Mesenchymal stem cell (in vitro differentiated cells and primary cell): ENCODE results near the gene GLIS2. TPM values are rescaled to one million over a fixed set of nuclear protein-coding genes. Genes with fewer than 3 reads are reported as not detected.
A peak's percentile ranks its signal among the peaks of the same experiment; 100 is the strongest.

ENCODE experiments used
- DNase-seq: peaks from one replicate; pipeline ENCODE4 v3.0.0-alpha.2; 2013
- H2AFZ ChIP-seq: one replicate; pipeline ENCODE4 v1.6.1; 2013; ENCODE audit warnings: low read depth, mild to moderate bottlenecking, control low read depth, inconsistent platforms, low read length, moderate library complexity
- H2AK5ac ChIP-seq: 2 replicates; pipeline ENCODE4 v1.6.1; 2013; ENCODE audit warnings: low read length, moderate library complexity, mild to moderate bottlenecking, inconsistent platforms; ENCODE audit not compliant: severe bottlenecking
- H2BK120ac ChIP-seq: one replicate; pipeline ENCODE4 v1.6.1; 2013; ENCODE audit warnings: low read depth, mild to moderate bottlenecking, inconsistent platforms, low read length, moderate library complexity
- H2BK12ac ChIP-seq, 2 experiments: one replicate each; pipeline ENCODE4 v1.6.1; 2013; ENCODE audit warnings: inconsistent platforms in 2 of 2, low read length in 2 of 2, mild to moderate bottlenecking in 2 of 2, moderate library complexity in 2 of 2, control low read depth in 1 of 2
- H2BK15ac ChIP-seq: one replicate; pipeline ENCODE4 v1.6.1; 2013; ENCODE audit warnings: mild to moderate bottlenecking, low read depth, inconsistent platforms; ENCODE audit not compliant: poor library complexity, severe bottlenecking
- H2BK5ac ChIP-seq: 2 replicates; pipeline ENCODE4 v1.6.1; 2013; ENCODE audit warnings: low read depth, mild to moderate bottlenecking, low read length, control low read depth, inconsistent platforms; ENCODE audit not compliant: poor library complexity, severe bottlenecking
- H3K14ac ChIP-seq, 2 experiments: one replicate each; pipeline ENCODE4 v1.6.1; 2013; ENCODE audit warnings: inconsistent platforms in 2 of 2, low read length in 2 of 2, control low read depth in 1 of 2, mild to moderate bottlenecking in 1 of 2, moderate library complexity in 1 of 2
- H3K18ac ChIP-seq, 2 experiments: one replicate each; pipeline ENCODE4 v1.6.1; 2013; ENCODE audit warnings: inconsistent platforms in 2 of 2, low read length in 2 of 2, control low read depth in 1 of 2, low read depth in 1 of 2, mild to moderate bottlenecking in 1 of 2
- H3K23ac ChIP-seq, 2 experiments: one replicate each; pipeline ENCODE4 v1.6.1; 2013; ENCODE audit warnings: inconsistent platforms in 2 of 2, low read length in 2 of 2, mild to moderate bottlenecking in 2 of 2, moderate library complexity in 2 of 2, control low read depth in 1 of 2
- H3K27ac ChIP-seq: 2 replicates; pipeline ENCODE4 v1.5.1; 2013; ENCODE audit warnings: mild to moderate bottlenecking, moderate library complexity, low read length, control low read depth, inconsistent platforms; ENCODE audit not compliant: poor library complexity, severe bottlenecking
- H3K27me3 ChIP-seq, 2 experiments: 2 replicates each; pipeline versions ENCODE4 v1.6.1 to v1.7.0; 2013; ENCODE audit warnings: low read length in 2 of 2, mild to moderate bottlenecking in 2 of 2, moderate library complexity in 2 of 2, control low read depth in 1 of 2, inconsistent platforms in 1 of 2; ENCODE audit not compliant: control insufficient read depth in 1 of 2, insufficient read depth in 1 of 2
- H3K36me3 ChIP-seq, 2 experiments: 2 replicates each; pipeline versions ENCODE4 v1.6.1 to v1.7.0; 2013; ENCODE audit warnings: low read length in 2 of 2, control low read depth in 1 of 2, inconsistent platforms in 1 of 2, low read depth in 1 of 2, mild to moderate bottlenecking in 1 of 2; ENCODE audit not compliant: insufficient read depth in 2 of 2, control insufficient read depth in 1 of 2
- H3K4ac ChIP-seq, 2 experiments: one replicate each; pipeline ENCODE4 v1.6.1; 2013; ENCODE audit warnings: inconsistent platforms in 2 of 2, low read length in 2 of 2, mild to moderate bottlenecking in 2 of 2, moderate library complexity in 2 of 2, control low read depth in 1 of 2, low read depth in 1 of 2
- H3K4me1 ChIP-seq: 2 replicates; pipeline ENCODE4 v1.6.1; 2013; ENCODE audit warnings: low read depth, low read length, control low read depth; ENCODE audit not compliant: control insufficient read depth, insufficient read depth
- H3K4me2 ChIP-seq: 2 replicates; pipeline ENCODE4 v1.6.1; 2013; ENCODE audit warnings: low read length, mild to moderate bottlenecking, inconsistent platforms; ENCODE audit not compliant: poor library complexity, severe bottlenecking
- H3K4me3 ChIP-seq, 2 experiments: 2 replicates each; pipeline versions ENCODE4 v1.5.1 to v1.7.0; 2013; ENCODE audit warnings: low read length in 2 of 2, mild to moderate bottlenecking in 2 of 2, control low read depth in 1 of 2, low read depth in 1 of 2; ENCODE audit not compliant: insufficient read depth in 1 of 2
- H3K79me1 ChIP-seq: replicated peaks from 2 replicates; pipeline ENCODE4 v1.6.1; 2013; ENCODE audit warnings: mild to moderate bottlenecking, control low read depth, low read length, inconsistent platforms; ENCODE audit not compliant: poor library complexity, severe bottlenecking
- H3K9ac ChIP-seq: 2 replicates; pipeline ENCODE4 v1.7.0; 2013; ENCODE audit warnings: mild to moderate bottlenecking, low read length, moderate library complexity
- H3K9me3 ChIP-seq: 2 replicates; pipeline ENCODE4 v1.7.0; 2013; ENCODE audit warnings: mild to moderate bottlenecking, low read length; ENCODE audit not compliant: control insufficient read depth
- H4K8ac ChIP-seq: one replicate; pipeline ENCODE4 v1.6.1; 2013; ENCODE audit warnings: inconsistent platforms, mild to moderate bottlenecking, low read length, moderate library complexity
- H4K91ac ChIP-seq: one replicate; pipeline ENCODE4 v1.6.1; 2013; ENCODE audit warnings: mild to moderate bottlenecking, low read length, inconsistent platforms
- WGBS: methylation state at CpG from one replicate; pipeline ENCODE4 v1.1.7; 2013; ENCODE audit warnings: mixed read lengths; 5-methylcytosine and 5-hydroxymethylcytosine counted together
- polyA plus RNA-seq, 2 experiments: library from polyadenylated mRNA; stranded (reverse); fragments of 200-250 nt; gene quantifications; one replicate each; pipeline ENCODE4 v1.2.3, GENCODE V29; 2013

The GLIS2 gene
- 20.9 TPM for polyA plus RNA-seq (2013, experiment 1 of 2)
- 19.9 TPM for polyA plus RNA-seq (2013, experiment 2 of 2)

GRCh38 chr16:4315186-4316107 lies at the start of gene GLIS2:
Gene GLIS2, plus strand, starts transcription at chr16:4316067. Its CDS starts 16,214 bp downstream, at chr16:4332281.
- under 1% methylated on average over 18 of the region's 115 CpGs for WGBS
- H2AFZ ChIP-seq: peak within 1 kb of the TSS; percentile 83
- peak; percentile 89 for DNase-seq

GRCh38 chr16:4266372-4266771 lies 49.5 kb upstream of the GLIS2 start:
- no peak overlapping the region for H4K91ac ChIP-seq
- no peak overlapping the region for H3K27ac ChIP-seq
- H2BK15ac ChIP-seq: no peak overlapping the region
- peaks cover 36% of the 10 kb centered on the region for H3K79me1 ChIP-seq
- DNase-seq: no peak
- no peak overlapping the region for H2AK5ac ChIP-seq
- no peak overlapping the region for H3K4me3 ChIP-seq
- H3K9me3 ChIP-seq: no peaks in the 10 kb centered on the region
- no peak overlapping the region for H3K4me2 ChIP-seq
- H2BK120ac ChIP-seq: no peak overlapping the region
- no peaks in the 10 kb centered on the region for H3K27me3 ChIP-seq
- H4K8ac ChIP-seq: no peak overlapping the region
- H3K36me3 ChIP-seq: peaks cover 7 to 12% of the 10 kb centered on the region in 2 experiments
- H2BK5ac ChIP-seq: no peak overlapping the region
- no peak overlapping the region for H2BK12ac ChIP-seq
- no peak overlapping the region for H3K14ac ChIP-seq
- 98% methylated on average over 6 of the region's 6 CpGs for WGBS
- no peak overlapping the region for H3K23ac ChIP-seq
- H2AFZ ChIP-seq: no peak overlapping the region
- H3K18ac ChIP-seq: no peak overlapping the region
- peaks cover 29% of the 10 kb centered on the region for H3K4me1 ChIP-seq
- H3K4ac ChIP-seq: no peak overlapping the region
- no peak overlapping the region for H3K9ac ChIP-seq

More at GRCh38 chr16:4315186-4316107, at the start of gene GLIS2:
- Histone ChIP-seq H2AK5ac (peak within 1 kb of the TSS; percentile 88), H3K9ac (peak within 1 kb of the TSS; percentile 91), H3K27ac (peak within 1 kb of the TSS; percentile 86), H2BK15ac (peak within 1 kb of the TSS; percentile 97), H3K18ac (peak within 1 kb of the TSS; percentile 96 to 98), H2BK5ac (peak within 1 kb of the TSS; percentile 95), H3K36me3 (peaks cover 0 to 6% of the 10 kb centered on the region in 2 experiments), H3K27me3 (no peaks in the 10 kb centered on the region), H3K79me1 (peaks cover under 1% of the 10 kb centered on the region), H3K4me2 (peak within 1 kb of the TSS; percentile 95), H4K91ac (peak within 1 kb of the TSS; percentile 83), H2BK120ac (peak within 1 kb of the TSS; percentile 90), H3K23ac (peak within 1 kb of the TSS in 1 of 2 experiments; percentile 85), H4K8ac (peak within 1 kb of the TSS; percentile 92), H3K4ac (peak within 1 kb of the TSS; percentile 90 to 92), H2BK12ac (peak within 1 kb of the TSS; percentile 35 to 99), H3K14ac (peak within 1 kb of the TSS; percentile 79 to 83), H3K9me3 (no peaks in the 10 kb centered on the region), H3K4me3 (peak within 1 kb of the TSS; percentile 62 to 89), H3K4me1 (peaks cover 55% of the 10 kb centered on the region)

GRCh38 chr16:4270091-4270490 lies 45.8 kb upstream of the GLIS2 start:
- Histone ChIP-seq H2BK120ac (no peak overlapping the region), H3K14ac (no peak overlapping the region), H3K4me2 (no peak overlapping the region)

GRCh38 chr16:4270595-4270994 lies 45.3 kb upstream of the GLIS2 start:
- Histone ChIP-seq H2BK120ac (no peak overlapping the region), H2AFZ (no peak overlapping the region), H3K36me3 (no peaks in the 10 kb centered on the region), H3K18ac (peak overlapping the region in 1 of 2 experiments; percentile 61), H3K27me3 (no peaks in the 10 kb centered on the region), H2BK12ac (peak overlapping the region in 1 of 2 experiments; percentile 37), H2BK15ac (peak overlapping the region; percentile 75), H3K4me2 (no peak overlapping the region), H3K4ac (no peak overlapping the region), H2AK5ac (no peak overlapping the region), H3K14ac (no peak overlapping the region), H4K91ac (peak overlapping the region; percentile 52), H2BK5ac (no peak overlapping the region), H3K23ac (no peak overlapping the region), H3K4me1 (peaks cover 17% of the 10 kb centered on the region), H3K79me1 (peaks cover 27% of the 10 kb centered on the region), H3K9ac (peak overlapping the region; percentile 95), H3K4me3 (peak overlapping the region in 1 of 2 experiments; percentile 96), H4K8ac (no peak overlapping the region), H3K9me3 (no peaks in the 10 kb centered on the region), H3K27ac (no peak overlapping the region)
- WGBS: 93% methylated on average over 7 of the region's 7 CpGs
- DNase-seq: no peak

More at GRCh38 chr16:4270091-4270490, 45.8 kb upstream of the GLIS2 start:
- Histone ChIP-seq H2BK15ac (no peak overlapping the region), H3K27ac (no peak overlapping the region), H2AFZ (no peak overlapping the region), H3K4ac (no peak overlapping the region), H3K4me1 (peaks cover 17% of the 10 kb centered on the region), H2AK5ac (no peak overlapping the region), H3K4me3 (no peak overlapping the region), H4K8ac (no peak overlapping the region), H3K9me3 (no peaks in the 10 kb centered on the region), H3K36me3 (no peaks in the 10 kb centered on the region), H3K23ac (no peak overlapping the region), H3K9ac (no peak overlapping the region), H2BK5ac (no peak overlapping the region), H3K79me1 (peaks cover 28% of the 10 kb centered on the region), H2BK12ac (peak overlapping the region in 1 of 2 experiments; percentile 37), H3K18ac (peak overlapping the region in 1 of 2 experiments; percentile 42), H3K27me3 (no peaks in the 10 kb centered on the region), H4K91ac (no peak overlapping the region)
- no peak for DNase-seq
- WGBS: 97% methylated on average over 5 of the region's 5 CpGs
